ENCODE measurements around the gene LENG9.
"Not testable (repeated sequence)": the region's sequence is repeated elsewhere in the genome, so short reads cannot be mapped to it uniquely, and the experiment has no call there.

LENG9 gene

DNA sequence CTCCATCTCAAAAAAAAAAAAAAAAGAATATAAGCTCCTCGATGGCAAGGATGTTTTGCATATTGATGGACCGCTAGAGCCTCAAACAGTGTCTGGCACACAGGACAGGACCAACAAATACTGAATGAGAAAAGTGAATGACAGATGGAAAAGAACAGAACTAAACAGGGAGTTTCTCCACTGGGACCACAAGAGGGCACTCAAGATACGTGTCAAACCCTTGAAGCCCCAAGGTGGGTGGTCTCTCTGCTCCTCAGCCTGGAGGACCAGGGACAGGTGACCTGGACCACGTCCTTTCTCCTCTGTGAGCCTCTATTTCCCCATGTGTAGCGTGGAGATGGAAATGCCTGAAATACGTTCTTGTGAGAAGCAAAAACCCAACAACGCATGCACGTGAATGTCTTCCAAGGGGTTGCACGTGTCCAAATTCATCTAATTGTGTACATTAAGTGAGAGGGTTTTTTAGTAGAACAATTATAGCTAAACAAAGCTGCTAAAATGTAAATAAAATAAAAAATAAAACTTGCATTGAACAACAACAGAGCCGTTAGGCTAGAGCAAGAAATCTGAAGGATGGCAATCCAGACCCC, 15.2 kb upstream of the LENG9 start:
- peak; percentile 25 for DNase-seq (ENCODE audit: low spot score)

DNA sequence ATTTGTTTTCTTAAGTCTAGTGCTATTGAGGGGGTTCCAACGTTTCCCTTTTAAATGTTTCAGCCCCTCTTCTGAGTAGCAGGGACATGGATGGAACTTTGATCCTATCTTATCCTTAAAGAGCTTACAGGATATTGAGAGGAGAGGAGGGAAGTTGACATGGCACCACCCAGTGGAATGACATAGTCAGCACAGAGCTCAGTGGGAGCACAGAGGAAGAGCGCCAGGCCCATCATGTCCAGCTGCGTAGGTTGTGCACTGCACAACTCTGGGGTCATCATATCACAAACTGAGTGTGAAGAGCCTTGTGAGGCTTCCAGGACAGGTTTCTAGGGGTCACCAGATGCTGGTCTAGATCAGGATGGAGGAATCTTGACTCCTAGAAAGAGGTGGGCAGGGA, 14.1 kb upstream of the LENG9 start:
- DNase-seq (ENCODE audit: low spot score), result no peak

DNA sequence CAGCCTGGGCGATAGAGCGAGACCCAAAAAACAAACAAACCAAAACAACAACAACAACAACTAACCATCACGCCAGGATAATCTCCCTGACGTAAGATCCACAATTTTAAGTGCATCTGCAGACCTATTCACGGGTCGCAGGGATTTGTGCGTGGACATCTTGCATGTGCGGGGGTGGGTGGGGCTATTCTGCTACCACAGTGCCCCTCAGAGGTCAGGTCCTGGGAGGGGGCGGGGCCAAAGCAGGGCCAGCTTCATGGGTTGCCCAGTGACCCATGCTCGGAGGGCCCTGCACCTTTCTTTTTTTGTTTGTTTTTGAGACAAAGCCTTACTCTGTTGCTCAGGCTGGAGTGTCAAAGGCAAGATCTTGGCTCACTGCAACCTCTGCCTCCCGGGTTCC, 12.1 kb upstream of the LENG9 start:
- DNase-seq (ENCODE audit: low spot score), result no peak

DNA sequence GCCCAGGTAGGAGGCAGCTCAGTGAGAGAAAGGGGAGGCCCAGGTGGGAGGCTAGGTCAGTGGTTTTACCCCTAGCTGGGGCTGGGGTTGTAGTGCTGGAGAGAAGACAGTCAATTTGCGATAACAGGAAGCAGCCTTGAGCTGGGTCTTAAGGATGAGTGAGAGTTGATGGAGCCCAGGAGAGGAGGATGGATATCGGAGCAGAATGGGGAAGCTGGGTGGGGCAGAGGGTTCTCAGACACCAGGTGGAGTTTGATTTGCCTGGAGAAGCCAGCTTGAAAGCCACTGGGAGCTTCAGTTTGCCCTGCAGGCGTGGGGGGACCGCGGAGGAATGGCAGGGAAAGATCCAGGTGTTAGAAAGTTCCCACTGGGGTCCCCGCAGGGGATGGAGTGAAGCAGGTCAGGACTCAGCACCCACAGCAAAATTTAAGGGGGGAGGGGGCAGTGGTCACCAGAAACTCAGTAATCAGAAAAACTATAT, 10.4 kb upstream of the LENG9 start:
- no peak for DNase-seq (ENCODE audit: low spot score)

- no peak for DNase-seq (ENCODE audit: low spot score)
Observed at GRCh38 chr19:54473071-54473891, 9.7 kb upstream of the LENG9 start, which contains the start of gene CDC42EP5. CDC42EP5 (minus strand) TSS chr19:54473296; CDS start chr19:54465547, 7,749 bp downstream.

DNA sequence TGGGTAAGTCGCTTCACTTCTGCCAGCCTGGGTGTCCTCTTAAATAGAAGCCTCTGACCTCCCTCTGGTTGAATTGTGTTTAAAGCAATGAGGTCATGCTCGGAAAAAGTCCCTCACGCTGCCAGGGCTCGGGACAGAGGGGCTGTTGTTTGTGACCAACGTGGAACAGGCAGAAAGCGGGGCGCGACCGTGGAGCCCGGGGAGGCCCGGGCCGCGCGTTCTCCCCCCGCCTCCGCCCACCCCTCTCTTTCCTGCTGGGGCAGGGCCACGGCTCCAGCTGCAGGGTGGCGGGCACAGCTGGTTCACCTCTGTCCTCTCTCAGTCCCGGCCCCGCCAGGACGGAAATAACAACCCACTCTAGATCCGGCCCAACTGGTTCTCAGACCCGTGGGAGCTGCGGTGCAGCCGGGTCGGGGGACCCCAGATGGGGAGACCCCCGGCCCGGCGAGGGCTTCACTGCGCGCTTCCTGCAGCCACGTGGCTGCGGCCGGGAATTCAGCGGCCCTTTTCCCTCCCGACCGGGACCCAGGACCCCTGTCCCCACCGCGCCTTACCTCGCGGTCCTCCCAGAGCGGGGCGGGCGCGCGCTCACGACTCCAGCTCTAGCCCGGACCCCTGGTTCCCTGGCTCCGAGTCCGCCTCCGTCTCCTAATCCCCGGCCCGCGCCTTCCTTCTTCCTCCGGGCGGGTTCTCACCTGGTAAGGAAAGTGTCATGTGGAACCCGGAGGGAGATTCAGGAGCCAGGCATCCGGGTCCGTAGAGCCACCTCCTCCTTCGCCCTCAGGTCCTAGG, 7.6 kb upstream of the LENG9 start:
- no peak for DNase-seq (ENCODE audit: low spot score)

GRCh38 chr19:54470276-54470887, 6.8 kb upstream of the LENG9 start:
- DNase-seq (ENCODE audit: low spot score), result no peak

DNA sequence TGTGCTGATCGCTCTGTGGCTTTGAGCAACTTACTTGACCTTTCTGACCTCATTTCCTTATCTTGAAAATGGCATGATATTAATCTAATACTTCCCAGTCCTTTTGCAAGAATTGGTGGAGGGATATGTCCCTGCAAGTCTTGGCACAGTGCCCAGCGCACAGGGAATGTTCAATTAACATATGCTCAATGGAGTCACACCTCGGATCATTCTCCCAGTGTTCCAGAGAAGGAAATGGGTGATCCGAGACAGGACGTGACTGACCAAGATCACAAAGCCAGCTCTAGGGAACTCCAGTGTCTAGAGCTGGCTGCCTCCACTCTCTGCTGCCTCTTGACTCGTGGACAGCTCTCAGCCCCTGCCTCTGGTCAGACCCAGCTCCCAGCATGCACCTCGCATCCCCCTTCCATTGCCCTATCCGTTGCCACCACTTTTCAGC, 5.9 kb upstream of the LENG9 start:
- DNase-seq (ENCODE audit: low spot score), result no peak

- not testable (repeated sequence) for DNase-seq (ENCODE audit: low spot score)
Observed at GRCh38 chr19:54466110-54466480, 2.5 kb upstream of the LENG9 start.

DNA sequence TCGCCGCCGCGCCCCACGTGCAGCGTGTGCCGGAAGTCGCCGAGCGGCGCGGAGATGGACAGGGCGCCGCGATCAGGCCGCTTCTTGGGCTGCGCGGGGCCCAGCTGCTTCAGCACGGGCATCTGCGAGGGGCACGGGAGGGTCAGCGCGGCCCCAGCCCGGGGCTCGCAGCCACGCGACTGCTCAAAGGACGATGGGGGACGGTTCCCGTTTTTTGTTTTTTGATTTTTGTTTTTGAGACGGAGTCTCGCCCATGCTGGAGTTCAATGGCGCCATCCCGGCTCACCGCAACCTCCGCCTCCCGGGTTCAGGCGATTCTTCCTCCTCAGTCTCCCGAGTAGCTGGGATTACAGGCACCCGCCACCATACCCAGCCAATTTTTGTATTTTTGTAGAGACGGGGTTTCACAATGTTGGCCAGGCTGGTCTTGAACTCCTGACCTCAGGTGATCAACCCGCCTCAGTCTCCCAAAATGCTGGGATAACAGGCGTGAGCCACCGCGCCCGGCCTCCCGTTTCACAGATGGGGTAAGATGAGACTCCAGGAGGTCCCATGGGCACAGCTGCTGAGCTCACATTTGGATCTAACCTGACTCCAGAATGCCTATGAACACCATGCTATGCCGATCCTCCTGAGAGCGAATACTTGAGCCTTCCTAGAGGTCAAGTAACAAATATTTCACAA, 2.0 kb upstream of the LENG9 start:
- DNase-seq (ENCODE audit: low spot score), result no peak

- peak; percentile 75 for DNase-seq (ENCODE audit: low spot score)
Observed at GRCh38 chr19:54464630-54465425, 1.2 kb upstream of the LENG9 start.

DNA sequence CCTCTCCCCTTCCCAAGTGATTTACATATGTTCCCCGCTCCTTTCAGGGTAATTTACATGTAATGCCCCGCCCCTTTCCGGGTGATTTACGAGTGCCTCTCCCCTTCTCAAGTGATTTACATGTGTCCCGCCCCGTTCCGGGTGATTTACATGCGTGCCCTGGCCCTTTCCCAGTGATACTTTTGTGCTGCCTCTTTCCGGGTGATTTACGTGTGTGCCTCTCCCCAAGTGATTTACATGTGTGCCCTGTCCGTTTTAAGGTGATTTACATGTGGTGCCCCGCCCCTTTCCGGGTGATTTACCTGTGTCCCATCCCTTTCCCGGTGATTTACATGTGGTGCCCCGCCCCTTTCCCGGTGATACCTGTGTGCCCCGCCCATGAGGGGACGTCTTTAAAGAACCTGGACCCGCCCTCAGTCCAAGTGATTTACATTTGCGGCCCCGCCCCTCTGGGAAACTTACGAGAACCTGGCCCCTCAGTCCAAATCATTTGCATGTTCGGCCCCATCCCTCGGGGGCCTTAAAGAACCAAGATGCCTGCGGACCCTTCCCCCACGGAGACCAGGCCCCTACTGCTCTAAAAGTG, 559 bp upstream of the LENG9 start:
- DNase-seq (ENCODE audit: low spot score), result peak; percentile 79

DNA sequence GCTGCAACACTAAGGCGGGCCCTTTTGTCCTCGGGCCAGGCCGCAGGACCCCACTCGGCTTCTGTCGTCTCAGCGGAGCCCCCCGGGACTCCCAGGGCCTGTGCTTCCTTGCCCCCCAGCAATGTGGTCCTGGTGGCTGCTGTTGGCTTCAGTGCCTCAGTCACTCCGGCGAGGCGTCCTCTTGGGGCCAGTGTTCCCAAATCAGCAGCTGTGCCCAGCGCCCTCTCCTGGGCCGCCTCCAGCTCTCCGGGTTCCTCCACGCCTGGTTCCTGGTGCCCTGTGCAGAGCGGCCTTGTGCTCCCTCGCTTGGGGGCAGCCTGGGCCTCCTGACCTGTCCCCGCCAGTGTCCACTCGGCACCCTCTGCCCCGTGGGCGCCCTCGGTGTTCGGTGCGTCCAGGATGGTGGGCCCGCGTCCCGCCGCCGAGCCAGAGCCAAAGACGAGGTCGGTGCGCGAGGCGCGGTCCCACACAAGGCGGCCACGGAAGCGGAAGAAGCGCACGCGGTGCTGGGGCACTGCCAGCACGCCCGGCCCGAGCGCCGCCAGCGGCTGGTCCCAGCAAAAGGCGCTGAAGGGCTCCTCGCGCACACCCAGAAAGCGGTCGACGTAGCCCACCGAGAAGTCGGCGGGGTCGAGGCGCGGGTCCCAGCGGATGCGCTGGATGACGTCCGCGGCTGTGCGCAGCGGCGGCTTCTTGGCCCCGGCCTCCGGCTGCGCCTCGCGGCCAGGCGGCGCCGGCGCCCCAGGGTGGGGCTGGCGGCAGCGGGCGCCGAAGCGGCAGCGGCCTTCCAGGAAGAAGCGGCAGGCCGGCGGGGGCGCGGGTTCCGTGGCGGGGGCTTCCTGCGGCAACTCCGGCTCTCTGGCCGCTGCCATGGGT, 685 bp downstream of the LENG9 start:
- peak; percentile 42 for DNase-seq (ENCODE audit: low spot score)

DNA sequence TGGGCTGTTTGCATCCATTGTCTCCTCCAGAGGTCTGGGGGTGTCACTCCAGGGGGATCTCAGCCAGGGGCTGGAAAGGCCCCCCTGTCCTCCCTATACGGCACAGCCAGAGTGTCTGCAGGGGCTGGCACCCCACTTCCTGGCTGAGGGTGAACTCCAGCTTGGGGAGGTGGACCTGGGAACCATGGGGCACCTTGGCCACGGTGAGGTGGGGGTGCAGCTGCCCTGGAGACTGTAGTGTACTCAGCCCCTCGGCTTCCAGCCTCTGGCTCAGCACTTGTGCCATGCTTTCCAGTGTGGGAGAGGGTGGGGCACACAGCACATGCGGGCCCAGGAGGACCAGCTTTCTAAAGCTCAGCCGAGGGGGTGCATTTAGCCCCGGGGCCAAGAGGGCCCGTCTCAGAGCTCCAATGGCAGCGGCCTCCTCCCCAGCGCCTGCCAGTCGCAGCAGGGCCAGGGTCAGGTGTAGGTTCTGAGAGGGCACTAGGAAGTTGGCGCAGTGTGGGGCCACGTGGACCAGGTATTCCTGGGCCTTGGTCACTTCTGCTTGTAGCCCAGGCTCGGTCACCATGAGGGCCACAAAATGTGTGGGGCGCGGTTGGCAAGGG, 1.4 kb downstream of the LENG9 start:
- no peak for DNase-seq (ENCODE audit: low spot score)

DNA sequence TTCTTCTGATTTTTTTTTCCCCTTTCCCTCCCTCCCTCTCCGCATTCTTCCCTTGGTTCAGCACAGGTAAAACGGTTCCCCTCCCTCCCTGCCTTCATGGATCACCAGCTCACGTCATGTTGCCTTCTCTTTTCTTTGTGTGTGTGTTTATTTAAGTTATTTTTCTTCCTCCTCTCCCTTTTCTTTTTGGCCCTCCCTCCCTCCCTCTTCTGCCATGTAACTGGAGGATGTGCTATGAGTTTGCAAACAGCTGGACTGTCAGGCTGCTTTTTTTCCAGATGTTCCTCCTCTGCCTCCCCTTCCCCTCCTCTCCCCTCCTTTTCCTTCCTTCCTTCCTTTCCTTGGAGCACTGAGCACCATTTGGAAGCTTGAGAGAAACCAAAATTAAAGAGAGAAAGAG, 2.0 kb downstream of the LENG9 start:
- no peak for DNase-seq (ENCODE audit: low spot score)

DNA sequence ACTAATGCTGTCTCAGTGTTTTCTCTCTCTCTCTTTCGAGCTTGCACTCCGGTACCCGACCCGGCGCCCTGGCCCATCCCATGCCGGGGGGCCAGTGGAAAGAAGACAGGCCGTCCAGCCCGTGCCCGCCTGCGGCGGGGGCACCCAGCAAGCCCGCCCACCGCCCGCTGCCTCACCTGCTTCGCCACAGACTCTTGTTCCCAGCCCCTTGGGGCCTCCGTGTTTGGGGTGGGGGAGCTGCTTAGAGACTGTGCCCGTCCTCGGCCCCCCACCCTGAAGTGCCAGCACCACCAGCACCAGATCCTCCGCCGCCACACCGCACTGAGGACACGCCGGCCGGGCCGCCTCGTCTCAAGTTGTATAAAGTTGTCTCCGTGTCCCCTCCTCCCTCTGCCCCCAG, 2.4 kb downstream of the LENG9 start:
- DNase-seq (ENCODE audit: low spot score), result no peak

- no peak for DNase-seq (ENCODE audit: low spot score)
Observed at GRCh38 chr19:54460230-54461005, 3.2 kb downstream of the LENG9 start.
